ENCODE data around the gene LMO1.

The LMO1 gene

DNA sequence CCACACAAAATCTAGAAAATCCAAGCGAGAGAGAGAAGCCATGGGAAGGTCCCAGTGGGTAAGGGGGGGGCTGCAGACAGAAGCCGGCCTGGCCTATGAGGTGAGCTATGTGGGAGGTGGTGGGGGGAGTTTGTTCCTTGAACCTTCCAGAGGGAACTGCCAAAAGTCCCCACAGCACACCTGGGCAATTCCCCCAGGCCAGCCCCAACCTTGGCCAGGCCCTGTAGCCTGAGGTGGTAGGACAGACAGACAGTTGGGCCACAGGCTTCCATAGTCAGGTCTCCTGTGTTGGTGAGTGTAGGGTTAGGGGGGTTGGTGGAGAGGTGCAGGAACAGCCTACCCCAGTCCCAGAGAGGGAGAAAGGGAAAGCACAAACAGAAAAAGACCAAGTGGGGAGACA lies 39.0 kb downstream of the LMO1 start:
- Histone ChIP-seq H3K4me3 (replicated peaks; ENCODE audit: insufficient read depth, low read length) (no peak overlapping the region), H3K27me3 (ENCODE audit: insufficient read depth, poor library complexity, severe bottlenecking) (no peaks in the 10 kb centered on the region), H3K27ac (replicated peaks) (no peak overlapping the region)
- TF ChIP-seq, protein P1, sequence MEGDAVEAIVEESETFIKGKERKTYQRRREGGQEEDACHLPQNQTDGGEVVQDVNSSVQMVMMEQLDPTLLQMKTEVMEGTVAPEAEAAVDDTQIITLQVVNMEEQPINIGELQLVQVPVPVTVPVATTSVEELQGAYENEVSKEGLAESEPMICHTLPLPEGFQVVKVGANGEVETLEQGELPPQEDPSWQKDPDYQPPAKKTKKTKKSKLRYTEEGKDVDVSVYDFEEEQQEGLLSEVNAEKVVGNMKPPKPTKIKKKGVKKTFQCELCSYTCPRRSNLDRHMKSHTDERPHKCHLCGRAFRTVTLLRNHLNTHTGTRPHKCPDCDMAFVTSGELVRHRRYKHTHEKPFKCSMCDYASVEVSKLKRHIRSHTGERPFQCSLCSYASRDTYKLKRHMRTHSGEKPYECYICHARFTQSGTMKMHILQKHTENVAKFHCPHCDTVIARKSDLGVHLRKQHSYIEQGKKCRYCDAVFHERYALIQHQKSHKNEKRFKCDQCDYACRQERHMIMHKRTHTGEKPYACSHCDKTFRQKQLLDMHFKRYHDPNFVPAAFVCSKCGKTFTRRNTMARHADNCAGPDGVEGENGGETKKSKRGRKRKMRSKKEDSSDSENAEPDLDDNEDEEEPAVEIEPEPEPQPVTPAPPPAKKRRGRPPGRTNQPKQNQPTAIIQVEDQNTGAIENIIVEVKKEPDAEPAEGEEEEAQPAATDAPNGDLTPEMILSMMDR (IDR thresholded peaks at IDR 0.05; ENCODE audit: insufficient read depth, low read length), result no peak
- TF ChIP-seq, protein P2, sequence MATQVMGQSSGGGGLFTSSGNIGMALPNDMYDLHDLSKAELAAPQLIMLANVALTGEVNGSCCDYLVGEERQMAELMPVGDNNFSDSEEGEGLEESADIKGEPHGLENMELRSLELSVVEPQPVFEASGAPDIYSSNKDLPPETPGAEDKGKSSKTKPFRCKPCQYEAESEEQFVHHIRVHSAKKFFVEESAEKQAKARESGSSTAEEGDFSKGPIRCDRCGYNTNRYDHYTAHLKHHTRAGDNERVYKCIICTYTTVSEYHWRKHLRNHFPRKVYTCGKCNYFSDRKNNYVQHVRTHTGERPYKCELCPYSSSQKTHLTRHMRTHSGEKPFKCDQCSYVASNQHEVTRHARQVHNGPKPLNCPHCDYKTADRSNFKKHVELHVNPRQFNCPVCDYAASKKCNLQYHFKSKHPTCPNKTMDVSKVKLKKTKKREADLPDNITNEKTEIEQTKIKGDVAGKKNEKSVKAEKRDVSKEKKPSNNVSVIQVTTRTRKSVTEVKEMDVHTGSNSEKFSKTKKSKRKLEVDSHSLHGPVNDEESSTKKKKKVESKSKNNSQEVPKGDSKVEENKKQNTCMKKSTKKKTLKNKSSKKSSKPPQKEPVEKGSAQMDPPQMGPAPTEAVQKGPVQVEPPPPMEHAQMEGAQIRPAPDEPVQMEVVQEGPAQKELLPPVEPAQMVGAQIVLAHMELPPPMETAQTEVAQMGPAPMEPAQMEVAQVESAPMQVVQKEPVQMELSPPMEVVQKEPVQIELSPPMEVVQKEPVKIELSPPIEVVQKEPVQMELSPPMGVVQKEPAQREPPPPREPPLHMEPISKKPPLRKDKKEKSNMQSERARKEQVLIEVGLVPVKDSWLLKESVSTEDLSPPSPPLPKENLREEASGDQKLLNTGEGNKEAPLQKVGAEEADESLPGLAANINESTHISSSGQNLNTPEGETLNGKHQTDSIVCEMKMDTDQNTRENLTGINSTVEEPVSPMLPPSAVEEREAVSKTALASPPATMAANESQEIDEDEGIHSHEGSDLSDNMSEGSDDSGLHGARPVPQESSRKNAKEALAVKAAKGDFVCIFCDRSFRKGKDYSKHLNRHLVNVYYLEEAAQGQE (IDR thresholded peaks at IDR 0.05; ENCODE audit: insufficient replicate concordance, low read depth), result no peak
- TF ChIP-seq SPI1 (IDR thresholded peaks at IDR 0.05; ENCODE audit: borderline replicate concordance, low read depth) (no peak), POLR2AphosphoS5 (IDR thresholded peaks at IDR 0.05; ENCODE audit: low read depth) (no peak), GABPA (IDR thresholded peaks at IDR 0.05; ENCODE audit: low read depth) (no peak)
- DNase-seq (ENCODE audit: low read depth in 1 of 2, low spot score in 1 of 2), result no peak

DNA sequence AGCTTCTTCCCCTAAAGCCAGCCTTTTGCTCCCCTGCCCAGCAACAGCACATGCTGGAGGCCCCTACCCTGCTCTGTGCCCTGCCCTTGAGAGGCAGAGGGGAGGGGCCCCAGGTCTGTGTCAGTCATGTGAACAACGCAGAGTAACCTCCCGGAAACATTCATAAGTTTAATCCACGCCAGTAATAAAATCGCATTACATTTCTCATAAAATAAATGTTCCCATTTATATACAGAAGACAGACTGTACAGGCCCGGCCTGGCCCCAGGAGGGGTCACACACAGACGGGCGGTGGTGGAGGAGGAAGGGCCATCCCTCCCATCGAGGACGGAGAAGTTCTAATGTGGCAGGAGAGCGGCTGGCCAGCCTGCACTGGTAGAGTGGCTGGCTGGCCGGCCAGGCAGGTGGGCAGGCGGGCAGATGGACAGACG lies 39.5 kb downstream of the LMO1 start:
- no peaks in the 10 kb centered on the region for H3K27me3 ChIP-seq (ENCODE audit: insufficient read depth, poor library complexity, severe bottlenecking)
- H3K4me3 ChIP-seq (replicated peaks; ENCODE audit: insufficient read depth, low read length), result no peak overlapping the region
- TF ChIP-seq GABPA (IDR thresholded peaks at IDR 0.05; ENCODE audit: low read depth), result no peak
- TF ChIP-seq, protein P2 (IDR thresholded peaks at IDR 0.05; ENCODE audit: insufficient replicate concordance, low read depth), result no peak
- no peak for TF ChIP-seq POLR2AphosphoS5 (IDR thresholded peaks at IDR 0.05; ENCODE audit: low read depth)
- TF ChIP-seq SPI1 (IDR thresholded peaks at IDR 0.05; ENCODE audit: borderline replicate concordance, low read depth), result no peak
- TF ChIP-seq, protein P1 (IDR thresholded peaks at IDR 0.05; ENCODE audit: insufficient read depth, low read length), result no peak
- DNase-seq (ENCODE audit: low read depth in 1 of 2, low spot score in 1 of 2), result no peak
- no peak overlapping the region for H3K27ac ChIP-seq (replicated peaks)

DNA sequence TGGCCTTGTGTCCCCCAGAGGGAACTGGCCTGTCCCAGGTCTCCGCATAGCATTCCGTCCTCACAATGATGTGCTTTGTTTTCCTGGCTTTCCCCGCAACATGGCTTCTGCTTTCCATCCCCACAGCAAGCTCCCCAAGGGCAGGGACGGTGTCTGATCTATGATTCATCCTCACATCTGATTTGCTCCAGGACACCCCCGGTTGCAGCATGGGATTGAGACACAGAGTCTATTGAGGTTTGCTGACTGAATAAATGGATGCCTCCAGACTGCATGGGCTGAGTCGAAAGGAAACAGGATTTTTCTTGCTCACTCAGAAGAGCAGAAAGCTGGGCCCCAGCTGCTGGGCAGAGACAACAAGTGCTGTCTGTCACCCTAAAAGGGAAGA lies 40.2 kb downstream of the LMO1 start:
- Histone ChIP-seq H3K4me3 (replicated peaks; ENCODE audit: insufficient read depth, low read length) (no peak overlapping the region), H3K27ac (replicated peaks) (no peak overlapping the region), H3K27me3 (ENCODE audit: insufficient read depth, poor library complexity, severe bottlenecking) (no peaks in the 10 kb centered on the region)
- DNase-seq (ENCODE audit: low read depth in 1 of 2, low spot score in 1 of 2), result no peak
- TF ChIP-seq SPI1 (IDR thresholded peaks at IDR 0.05; ENCODE audit: borderline replicate concordance, low read depth) (no peak), POLR2AphosphoS5 (IDR thresholded peaks at IDR 0.05; ENCODE audit: low read depth) (no peak), GABPA (IDR thresholded peaks at IDR 0.05; ENCODE audit: low read depth) (no peak)
- TF ChIP-seq, protein P1 (IDR thresholded peaks at IDR 0.05; ENCODE audit: insufficient read depth, low read length), result no peak
- TF ChIP-seq, protein P2 (IDR thresholded peaks at IDR 0.05; ENCODE audit: insufficient replicate concordance, low read depth), result no peak

All from HL-60 (cell line).